Coronary artery (tissue), 2 donors: ENCODE data around the gene TEAD1.

Experiments used
- DNase-seq: peaks from one replicate; pipeline ENCODE4 v3.0.0-alpha.2; 2017; ENCODE audit warnings: low spot score
- H3K27ac ChIP-seq, 2 donors: fragments of 200-600 bp; sonication (generic); one replicate each; pipeline ENCODE4 v1.5.1; 2016 to 2019
- H3K4me3 ChIP-seq: fragments of 200-600 bp; sonication (generic); 2 replicates; pipeline ENCODE4 v1.5.1; 2016; ENCODE audit warnings: mild to moderate bottlenecking, moderate library complexity
- CTCF ChIP-seq: fragments of 200-600 bp; sonication (generic); IDR thresholded peaks from one replicate; pipeline ENCODE4 v1.5.1; 2019; ENCODE audit warnings: antibody characterized with exemption

The TEAD1 gene

GRCh38 chr11:12642806-12643428, 31.3 kb upstream of the TEAD1 start:
- Histone ChIP-seq H3K27ac (no peak overlapping the region), H3K4me3 (no peak overlapping the region)
- DNase-seq, result no peak
- no peak for TF ChIP-seq CTCF

- H3K27ac ChIP-seq, result no peak overlapping the region
- no peak overlapping the region for H3K4me3 ChIP-seq
- DNase-seq, result no peak
- TF ChIP-seq CTCF, result no peak
Observed at GRCh38 chr11:12646478-12646877, 27.7 kb upstream of the TEAD1 start.

GRCh38 chr11:12653729-12654128, 20.5 kb upstream of the TEAD1 start:
- no peak for TF ChIP-seq CTCF
- Histone ChIP-seq H3K27ac (no peak overlapping the region), H3K4me3 (no peak overlapping the region)
- DNase-seq, result no peak

- Histone ChIP-seq H3K27ac (no peak overlapping the region), H3K4me3 (no peak overlapping the region)
- DNase-seq, result no peak
- no peak for TF ChIP-seq CTCF
Observed at GRCh38 chr11:12655842-12656241, 18.4 kb upstream of the TEAD1 start.

- no peak for TF ChIP-seq CTCF
- no peak for DNase-seq
- Histone ChIP-seq H3K4me3 (no peak overlapping the region), H3K27ac (no peak overlapping the region)
Observed at GRCh38 chr11:12657336-12657735, 16.9 kb upstream of the TEAD1 start.

GRCh38 chr11:12657981-12658380, 16.2 kb upstream of the TEAD1 start:
- H3K27ac ChIP-seq, result no peak overlapping the region
- no peak for DNase-seq
- H3K4me3 ChIP-seq, result no peak overlapping the region
- no peak for TF ChIP-seq CTCF

GRCh38 chr11:12662101-12662689, 12.0 kb upstream of the TEAD1 start:
- no peak for DNase-seq
- no peak overlapping the region for H3K4me3 ChIP-seq
- TF ChIP-seq CTCF, result no peak
- H3K27ac ChIP-seq, result no peak overlapping the region
